HG02840 (cell line): ENCODE data around the gene COL23A1.

ENCODE experiments used
- ATAC-seq: cut with Tn5 transposase; IDR thresholded peaks from one replicate; pipeline ENCODE4 v1.9.1; 2021; ENCODE audit warnings: mild to moderate bottlenecking, moderate library complexity, moderate number of reproducible peaks; ENCODE audit not compliant: unreplicated experiment, low FRiP score

COL23A1 gene

GRCh38 chr5:178284093-178284675 lies 306.0 kb downstream of the COL23A1 start:
- ATAC-seq = no peak

DNA sequence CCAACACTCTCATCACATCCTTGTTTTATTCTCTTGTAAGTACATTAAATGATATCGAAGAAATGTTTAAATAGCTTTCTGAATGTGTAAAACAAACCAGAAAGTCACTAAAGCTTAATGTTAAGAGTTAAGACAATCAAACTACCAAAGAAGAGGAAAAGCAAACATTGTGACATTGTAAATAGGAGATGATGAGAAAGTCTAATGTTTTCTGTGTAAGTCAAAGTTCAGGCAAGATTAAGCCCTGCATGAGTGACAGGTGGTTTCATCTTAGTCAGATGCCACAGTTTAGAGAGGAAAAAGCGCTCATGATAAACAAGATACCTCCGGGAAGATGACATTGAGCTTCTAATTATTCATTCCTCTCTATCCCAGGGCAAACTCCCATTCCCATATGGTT lies 306.7 kb downstream of the COL23A1 start:
- ATAC-seq = no peak

GRCh38 chr5:178282391-178282790 lies 307.8 kb downstream of the COL23A1 start:
- no peak for ATAC-seq

- no peak for ATAC-seq
Measured at GRCh38 chr5:178281331-178281730, 308.9 kb downstream of the COL23A1 start.

GRCh38 chr5:178280631-178281030 lies 309.6 kb downstream of the COL23A1 start:
- ATAC-seq = no peak

GRCh38 chr5:178279723-178280438 lies 310.3 kb downstream of the COL23A1 start:
- no peak for ATAC-seq

DNA sequence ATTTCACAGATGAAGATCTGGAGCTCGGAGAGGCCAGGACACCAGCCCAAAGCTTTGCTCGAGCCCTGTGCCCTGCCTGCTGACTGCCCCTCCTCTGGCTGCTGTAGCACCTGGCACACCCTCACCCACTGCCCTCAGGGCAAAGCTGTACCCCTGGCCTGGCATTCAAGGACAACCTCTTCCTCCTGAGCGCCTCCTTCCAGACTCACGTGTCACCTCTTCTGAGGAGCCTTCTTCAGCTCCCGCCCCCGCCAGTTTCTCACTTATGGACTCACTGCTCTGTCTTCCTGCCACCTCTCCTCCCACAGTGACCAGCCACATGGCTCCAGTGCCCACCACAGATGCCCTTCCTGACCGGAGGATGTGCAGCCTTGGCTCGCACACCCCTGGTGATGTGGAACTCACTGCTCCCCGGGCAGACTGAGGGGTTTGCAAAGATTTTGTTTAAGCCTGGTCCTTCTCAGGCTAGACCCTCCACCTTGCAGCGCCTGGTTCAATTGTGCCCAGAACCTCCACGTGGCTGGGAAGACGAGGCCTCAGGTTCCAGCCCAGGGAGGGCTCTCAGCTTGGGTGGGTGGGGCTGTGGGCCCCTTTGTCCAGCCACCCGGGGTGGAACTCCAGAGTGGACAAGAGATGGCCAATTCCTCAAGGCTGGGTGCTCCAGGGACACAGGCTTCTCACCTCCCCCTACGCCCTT lies 311.0 kb downstream of the COL23A1 start:
- no peak for ATAC-seq

DNA sequence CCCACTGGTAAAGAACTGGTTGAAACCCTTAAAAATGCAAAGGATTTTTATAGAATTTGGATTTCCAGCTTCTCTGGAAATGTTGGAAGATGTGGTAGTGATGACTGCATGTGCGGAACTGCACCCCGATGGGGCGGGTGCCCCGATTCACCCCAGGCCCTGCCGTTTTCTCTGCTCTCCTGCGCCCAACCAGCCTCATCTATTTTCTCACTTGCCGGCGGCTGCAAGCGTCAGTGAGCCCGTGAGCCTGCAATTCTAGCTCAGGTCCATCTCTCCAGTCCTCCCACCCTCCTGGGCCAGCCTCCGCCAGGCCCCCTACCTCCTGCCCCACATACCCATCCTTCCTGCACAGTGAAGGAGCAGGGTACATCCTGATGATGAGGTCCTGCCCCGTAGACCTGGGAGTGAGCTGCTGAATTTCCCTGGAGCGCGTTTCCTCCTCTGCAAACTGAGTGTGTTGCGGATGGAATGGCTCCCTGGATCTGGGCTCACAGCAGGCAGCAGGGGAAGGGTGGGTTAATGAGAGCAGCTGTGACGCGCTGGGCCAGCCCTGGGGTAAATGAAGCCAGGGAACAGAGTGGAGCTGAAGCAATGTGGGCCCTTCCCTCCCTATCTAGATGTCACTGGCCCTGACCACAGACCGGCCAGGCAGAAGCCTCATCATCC lies 311.7 kb downstream of the COL23A1 start:
- no peak for ATAC-seq

DNA sequence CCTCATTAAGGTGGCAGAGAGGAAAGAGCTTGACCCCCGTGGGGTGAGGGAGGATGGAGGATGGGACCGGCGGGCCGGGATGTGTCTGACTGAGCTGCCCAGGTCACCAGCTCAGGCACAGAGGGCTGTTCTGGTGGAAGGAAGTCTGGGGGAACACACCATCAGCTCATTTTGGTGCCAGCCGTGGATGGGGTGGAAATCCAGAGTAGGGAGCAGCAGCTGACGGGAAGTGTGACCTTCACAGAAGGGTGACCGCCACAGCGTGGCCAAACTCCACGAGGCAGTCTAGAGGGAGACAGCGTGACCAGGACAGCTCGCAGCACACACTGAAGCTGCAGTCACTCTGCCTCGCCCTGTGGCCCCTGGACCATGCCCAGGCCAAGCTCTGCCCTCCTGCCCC lies 312.3 kb downstream of the COL23A1 start:
- no peak for ATAC-seq

DNA sequence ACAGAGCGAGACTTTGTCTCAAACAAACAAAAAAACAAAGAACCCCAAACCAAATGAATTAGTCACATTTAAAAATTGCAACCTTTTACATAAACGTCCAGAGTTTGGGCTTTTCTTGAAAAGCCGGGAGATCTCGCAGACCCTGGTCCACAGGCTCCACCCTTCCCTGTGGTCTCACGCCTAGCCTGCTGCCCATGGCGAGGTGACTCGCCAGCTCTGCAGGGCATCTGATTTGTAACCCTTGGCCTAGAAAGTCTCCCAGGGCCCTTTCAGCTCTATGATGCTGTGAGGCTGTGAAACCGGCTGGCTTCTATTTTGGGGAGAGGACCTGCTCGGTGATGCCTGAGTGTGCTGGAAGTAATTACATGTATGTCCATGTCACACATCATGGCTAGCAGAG lies 312.8 kb downstream of the COL23A1 start:
- ATAC-seq = no peak

GRCh38 chr5:178274781-178275537 lies 315.2 kb downstream of the COL23A1 start:
- no peak for ATAC-seq

DNA sequence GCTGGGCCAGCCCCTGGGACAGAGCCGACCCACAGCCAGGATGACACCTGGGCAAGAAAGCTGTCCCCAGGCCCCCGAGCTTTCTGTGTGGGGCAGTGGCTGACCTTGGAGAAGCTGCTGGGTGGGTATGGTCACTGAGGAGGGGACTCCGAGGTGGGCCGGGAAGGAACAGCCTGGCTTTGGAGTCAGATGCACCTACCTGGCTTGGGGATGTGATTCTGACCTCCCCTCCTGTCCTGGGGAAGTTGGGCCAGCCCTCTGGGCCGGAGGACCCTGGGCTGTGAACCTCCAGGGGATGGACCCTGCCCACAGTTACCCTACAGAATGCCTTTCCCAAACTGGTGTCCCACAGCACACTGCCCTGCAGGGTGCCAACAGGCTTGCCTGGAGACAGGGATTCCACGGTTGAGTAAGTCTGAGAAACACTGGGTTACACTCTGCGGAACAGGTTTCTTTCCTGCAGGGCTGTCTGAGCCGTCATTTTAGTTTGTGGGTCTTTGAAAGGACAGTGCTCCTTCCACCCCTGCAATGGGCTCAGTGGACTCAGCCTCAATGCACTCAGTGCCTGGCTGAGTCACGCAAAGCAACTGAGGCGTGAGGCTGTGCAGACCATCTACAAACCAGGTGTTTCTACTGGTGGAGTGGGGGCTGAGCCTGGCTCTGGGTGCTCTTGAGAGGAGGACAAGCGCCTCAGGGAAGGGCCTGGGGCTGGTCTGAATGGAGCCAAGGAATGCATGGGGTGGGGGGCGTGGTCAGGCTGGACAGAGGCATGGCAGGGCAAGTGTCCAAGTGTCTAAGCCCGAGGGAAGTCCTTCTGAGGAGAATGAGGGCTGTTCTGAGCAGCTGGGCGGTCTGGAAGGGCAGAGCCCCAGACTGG lies 316.3 kb downstream of the COL23A1 start:
- ATAC-seq = no peak

DNA sequence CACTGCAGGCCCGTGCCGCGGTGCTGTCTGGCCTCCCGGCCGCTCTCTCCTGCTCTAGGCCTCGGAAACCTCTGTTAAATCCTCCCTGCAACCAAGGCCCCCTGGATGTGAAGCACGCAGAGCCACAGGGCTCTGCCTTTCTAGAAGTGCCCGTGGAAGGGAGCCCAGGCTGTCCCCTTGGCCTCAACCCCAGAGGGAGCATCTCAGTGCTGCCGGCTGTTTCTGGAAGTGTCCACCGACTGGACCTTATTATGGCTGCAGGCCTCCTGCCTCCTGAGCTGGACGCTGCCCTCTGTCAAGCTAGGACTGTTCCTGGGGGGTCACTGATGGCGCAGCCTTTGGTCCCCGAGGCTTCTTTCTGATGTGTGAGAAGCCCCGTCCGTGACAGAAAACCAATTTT lies 317.2 kb downstream of the COL23A1 start:
- ATAC-seq = no peak

DNA sequence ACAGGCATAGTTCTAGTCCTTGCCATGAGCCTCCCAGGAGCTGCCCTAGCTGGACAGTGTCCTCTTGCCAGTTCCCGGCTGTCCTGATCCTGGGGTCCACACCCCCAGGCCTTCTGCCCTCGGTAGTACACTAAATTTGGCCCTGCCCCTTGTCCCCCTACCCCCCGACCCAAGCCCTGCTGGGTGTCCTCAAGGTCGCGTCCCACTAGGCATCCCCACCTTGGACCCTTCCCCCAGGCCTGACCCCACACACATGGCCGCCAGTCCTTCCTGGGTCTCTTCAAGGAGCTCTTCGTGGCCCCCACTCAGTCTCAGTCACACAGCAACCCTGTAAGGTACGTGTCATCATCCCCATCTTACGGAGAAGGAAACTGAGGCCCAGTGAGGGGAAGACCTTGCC lies 317.6 kb downstream of the COL23A1 start:
- no peak for ATAC-seq

- ATAC-seq = no peak
Measured at GRCh38 chr5:178271726-178272479, 318.3 kb downstream of the COL23A1 start.

GRCh38 chr5:178271231-178271630 lies 319.0 kb downstream of the COL23A1 start:
- ATAC-seq = no peak

GRCh38 chr5:178269499-178269898 lies 320.7 kb downstream of the COL23A1 start:
- ATAC-seq = no peak

- no peak for ATAC-seq
Measured at GRCh38 chr5:178267876-178268275, 322.3 kb downstream of the COL23A1 start.

GRCh38 chr5:178267245-178267644 lies 322.9 kb downstream of the COL23A1 start:
- ATAC-seq = no peak
